ENCODE data around the gene KRTAP4-7. TPM values are rescaled to one million over a fixed set of nuclear protein-coding genes. Genes with fewer than 3 reads are reported as not detected.
"Not testable (repeated sequence)": the region's sequence is repeated elsewhere in the genome, so short reads cannot be mapped to it uniquely, and the experiment has no call there.

Gene KRTAP4-7
- total RNA-seq, 6 donors from 2014 or later: not detected

DNA sequence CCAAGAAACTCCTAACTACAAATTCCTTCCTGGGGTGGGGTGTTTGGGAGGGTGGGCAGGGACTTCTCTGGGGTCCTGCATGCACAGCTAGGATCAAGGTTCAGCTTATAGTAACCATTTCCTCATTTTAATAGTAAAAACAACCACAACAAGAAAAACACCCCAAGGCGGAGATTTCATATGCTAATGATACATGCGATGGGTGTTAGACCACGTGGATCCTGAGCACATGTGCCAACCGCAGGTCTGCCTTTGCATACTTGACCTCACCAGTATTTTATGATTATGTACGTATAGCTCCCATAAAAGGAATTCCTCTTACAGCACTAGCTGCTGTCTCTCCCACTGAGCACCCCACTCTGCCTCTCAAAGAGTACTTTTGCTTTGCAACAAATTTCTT, 32.3 kb downstream of the KRTAP4-7 start:
- H3K36me3 ChIP-seq: no peaks in the 10 kb centered on the region
- 50 to 56% methylated on average over 5 of the region's 5 CpGs for WGBS, 2 donors
- no peak overlapping the region for H3K4me3 ChIP-seq
- no peaks in the 10 kb centered on the region for H3K9me3 ChIP-seq
- DNase-seq (no peak), ATAC-seq (ENCODE audit: low FRiP score in 2 of 2) (no peak)
- H3K4me1 ChIP-seq: no peaks in the 10 kb centered on the region
- no peak overlapping the region for H3K27ac ChIP-seq
- no peaks in the 10 kb centered on the region for H3K27me3 ChIP-seq
- TF ChIP-seq POLR2A (IDR thresholded peaks at IDR 0.05) (no peak), POLR2AphosphoS5 (IDR thresholded peaks at IDR 0.05) (no peak), EP300 (IDR thresholded peaks at IDR 0.05) (no peak), CTCF (IDR thresholded peaks at IDR 0.05) (no peak)

GRCh38 chr17:41117846-41118386, 34.0 kb downstream of the KRTAP4-7 start, which contains the start of gene KRTAP4-11:
Gene KRTAP4-11, minus strand, starts transcription at chr17:41118373. Its CDS starts 58 bp downstream, at chr17:41118315.
- H3K27me3 ChIP-seq; ATAC-seq (ENCODE audit: low FRiP score in 2 of 2); H3K4me1 ChIP-seq; H3K27ac ChIP-seq; H3K9me3 ChIP-seq; H3K36me3 ChIP-seq; H3K4me3 ChIP-seq: not testable (repeated sequence)
- WGBS, 2 donors: 78 to 79% methylated on average over 10 of the region's 10 CpGs
- peak in 1 of 2 donors; percentile 68 for DNase-seq

- H3K27ac ChIP-seq: no peak overlapping the region
- ATAC-seq (ENCODE audit: low FRiP score in 2 of 2): no peak
- H3K4me1 ChIP-seq: no peaks in the 10 kb centered on the region
- no peak overlapping the region for H3K4me3 ChIP-seq
- H3K9me3 ChIP-seq: no peaks in the 10 kb centered on the region
- no peaks in the 10 kb centered on the region for H3K36me3 ChIP-seq
- TF ChIP-seq EP300 (IDR thresholded peaks at IDR 0.05) (no peak), POLR2AphosphoS5 (IDR thresholded peaks at IDR 0.05) (no peak), CTCF (IDR thresholded peaks at IDR 0.05) (no peak), POLR2A (IDR thresholded peaks at IDR 0.05) (no peak)
- DNase-seq: no peak
- no peaks in the 10 kb centered on the region for H3K27me3 ChIP-seq
- 91 to 96% methylated on average over 4 of the region's 4 CpGs for WGBS, 2 donors
These were observed 34.8 kb downstream of the KRTAP4-7 start for GRCh38 chr17:41118721-41119120.

DNA sequence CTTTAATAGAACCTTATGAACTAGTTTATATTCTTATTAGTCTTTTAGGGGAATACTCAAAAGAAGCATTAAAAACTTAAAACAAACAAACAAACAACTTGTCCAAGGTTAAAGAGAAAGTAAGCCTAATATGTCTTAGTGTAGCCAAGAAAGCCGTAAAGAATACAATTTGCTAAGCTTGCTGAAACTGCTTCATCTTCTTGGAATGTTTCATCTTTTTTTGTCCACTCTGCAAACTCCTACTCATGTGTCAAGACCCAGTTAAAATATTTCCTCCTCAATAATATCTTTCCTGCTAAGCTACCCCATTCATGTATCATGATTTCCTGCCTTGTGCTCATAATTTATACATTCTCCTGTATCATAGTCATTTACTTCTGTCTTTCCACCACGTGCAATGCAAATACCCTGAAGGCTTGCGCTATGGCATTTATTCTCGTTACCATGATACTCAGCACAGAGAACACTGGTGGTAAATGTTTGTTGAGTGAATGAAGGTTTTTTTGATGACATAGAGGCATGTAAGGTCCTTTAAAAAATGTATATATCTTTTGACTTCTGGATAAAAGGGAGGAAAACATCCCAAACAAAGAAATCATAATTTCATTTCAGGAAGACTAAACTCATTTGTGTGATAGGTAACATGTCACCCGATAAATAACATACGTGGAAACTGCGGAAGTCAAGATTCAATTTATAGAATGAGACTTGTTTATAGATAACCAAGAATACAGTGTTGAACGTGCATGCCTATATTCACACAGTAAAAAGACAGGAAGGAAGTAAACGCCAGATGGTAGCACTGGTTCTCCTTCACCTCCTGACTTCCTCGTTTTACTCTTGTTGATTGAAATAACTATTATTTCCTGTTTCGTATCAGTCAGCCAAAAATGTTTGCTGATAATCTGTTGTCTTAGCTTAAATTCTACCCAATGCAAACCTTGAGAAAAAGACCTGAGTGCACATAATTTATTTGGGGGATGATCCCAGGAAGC, 36.0 kb downstream of the KRTAP4-7 start:
- DNase-seq; H3K9me3 ChIP-seq; H3K4me3 ChIP-seq; H3K27me3 ChIP-seq; H3K36me3 ChIP-seq; H3K27ac ChIP-seq; H3K4me1 ChIP-seq; ATAC-seq (ENCODE audit: low FRiP score in 2 of 2): not testable (repeated sequence)
- WGBS, 2 donors: 42 to 47% methylated on average over 11 of the region's 11 CpGs

DNA sequence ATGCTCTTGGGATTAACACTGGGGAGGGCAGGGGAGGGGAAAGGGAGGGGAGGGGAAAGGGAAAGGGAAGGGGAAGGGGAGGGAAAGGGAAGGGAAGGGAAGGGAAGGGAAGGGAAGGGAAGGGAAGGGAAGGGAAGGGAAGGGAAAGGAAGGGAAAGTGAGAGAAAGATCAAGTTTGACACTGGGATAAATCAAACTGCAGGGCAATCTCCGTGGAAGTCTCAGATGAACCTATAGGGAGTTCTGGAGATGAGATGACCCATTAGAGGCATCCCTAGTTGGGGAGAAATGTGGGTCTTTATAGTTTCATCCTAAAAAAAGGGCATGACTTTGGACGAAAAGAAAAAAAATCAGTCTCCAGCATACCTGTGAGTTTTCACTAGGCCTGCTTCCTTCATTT, 37.8 kb downstream of the KRTAP4-7 start:
- no peak for DNase-seq
- TF ChIP-seq POLR2A (IDR thresholded peaks at IDR 0.05) (no peak), POLR2AphosphoS5 (IDR thresholded peaks at IDR 0.05) (no peak), EP300 (IDR thresholded peaks at IDR 0.05) (no peak), CTCF (IDR thresholded peaks at IDR 0.05) (no peak)
- WGBS, 2 donors: 84 to 92% methylated on average over 2 of the region's 2 CpGs
- ATAC-seq (ENCODE audit: low FRiP score in 2 of 2): no peak
- Histone ChIP-seq H3K4me3 (no peak overlapping the region), H3K27ac (no peak overlapping the region), H3K4me1 (no peaks in the 10 kb centered on the region), H3K9me3 (no peaks in the 10 kb centered on the region), H3K36me3 (no peaks in the 10 kb centered on the region), H3K27me3 (no peaks in the 10 kb centered on the region)

DNA sequence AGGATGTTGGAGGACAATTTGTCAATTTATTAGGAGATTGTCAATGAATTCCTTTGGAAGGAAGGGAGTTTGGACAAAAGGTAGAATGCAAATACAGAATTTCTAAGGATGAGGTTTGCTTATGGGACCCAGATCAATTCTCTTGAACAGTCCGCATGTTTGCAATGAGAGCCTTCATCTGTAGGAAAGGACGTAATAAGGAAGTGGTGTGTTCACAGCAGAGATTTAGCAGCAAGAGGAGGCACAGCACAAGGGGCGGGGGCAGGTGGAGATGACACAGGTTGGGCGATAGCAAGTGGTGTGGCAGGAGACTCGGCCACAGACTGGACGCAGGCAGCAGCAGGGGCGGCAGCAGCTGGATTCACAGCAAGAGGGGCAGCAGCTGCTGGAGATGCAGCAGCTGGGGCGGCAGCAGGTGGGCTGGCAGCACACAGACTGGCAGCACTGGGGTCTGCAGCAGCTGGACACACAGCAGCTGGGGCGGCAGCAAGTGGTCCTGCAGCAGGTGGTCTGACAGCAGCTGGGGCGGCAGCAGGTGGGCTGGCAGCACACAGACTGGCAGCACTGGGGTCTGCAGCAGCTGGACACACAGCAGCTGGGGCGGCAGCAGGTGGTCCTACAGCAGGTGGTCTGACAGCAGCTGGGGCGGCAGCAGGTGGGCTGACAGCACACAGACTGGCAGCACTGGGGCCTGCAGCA, 39.5 kb downstream of the KRTAP4-7 start:
- H3K27ac ChIP-seq; H3K36me3 ChIP-seq; H3K4me1 ChIP-seq; H3K9me3 ChIP-seq; H3K4me3 ChIP-seq; ATAC-seq (ENCODE audit: low FRiP score in 2 of 2); H3K27me3 ChIP-seq: not testable (repeated sequence)
- peak in 1 of 2 donors; percentile 58 for DNase-seq
- WGBS, 2 donors: 86 to 91% methylated on average over 7 to 12 of the region's 12 CpGs

- not testable (repeated sequence) for H3K27ac ChIP-seq; H3K9me3 ChIP-seq; H3K4me1 ChIP-seq; ATAC-seq (ENCODE audit: low FRiP score in 2 of 2); H3K27me3 ChIP-seq; H3K36me3 ChIP-seq; DNase-seq; H3K4me3 ChIP-seq
- 78 to 83% methylated on average over 2 to 3 of the region's 3 CpGs for WGBS, 2 donors
These were observed 40.0 kb downstream of the KRTAP4-7 start, which contains the start of gene KRTAP4-12 for GRCh38 chr17:41123991-41124371. Gene KRTAP4-12, minus strand, starts transcription at chr17:41124182. Its CDS starts 60 bp downstream, at chr17:41124122.
